Activated CD4-positive, alpha-beta memory T cell treated with anti-CD3 and anti-CD28 coated beads for 36 hours (primary cell): ENCODE measurements around the gene FBXO42. TPM values are rescaled to one million over a fixed set of nuclear protein-coding genes. Genes with fewer than 3 reads are reported as not detected.

Source experiments
- CTCF ChIA-PET: fragments of 350-600 bp; sonication (Branson Sonifier 250); formaldehyde crosslinking; loops from one replicate; lab custom pipeline; 2021; ENCODE audit warnings: antibody characterized with exemption, inconsistent platforms; lab: Charles Lee
- POLR2A ChIA-PET: fragments of 350-600 bp; sonication (Branson Sonifier 250); formaldehyde crosslinking; loops from one replicate; lab custom pipeline; 2021; ENCODE audit warnings: antibody characterized with exemption; lab: Charles Lee
- DNase-seq: peaks from one replicate; pipeline ENCODE4 v3.0.0-alpha.2; 2020
- H3K27ac Mint-ChIP-seq: one replicate; pipeline ENCODE4 v1.8.0; 2021; ENCODE audit warnings: mixed read lengths
- H3K27me3 Mint-ChIP-seq: one replicate; pipeline ENCODE4 v1.8.0; 2021; ENCODE audit warnings: mixed read lengths
- H3K36me3 Mint-ChIP-seq: one replicate; pipeline ENCODE4 v1.8.0; 2021; ENCODE audit warnings: mixed read lengths
- H3K4me1 Mint-ChIP-seq: one replicate; pipeline ENCODE4 v1.8.0; 2021; ENCODE audit warnings: low read depth, mixed read lengths
- H3K4me3 Mint-ChIP-seq: one replicate; pipeline ENCODE4 v1.8.0; 2021; ENCODE audit warnings: mild to moderate bottlenecking, mixed read lengths
- H3K9me3 Mint-ChIP-seq: one replicate; pipeline ENCODE4 v1.8.0; 2021; ENCODE audit warnings: mixed read lengths
- intact Hi-C: fragments of 100-400 bp; cut with micrococcal nuclease; formaldehyde crosslinking; loops from one replicate; pipeline ENCODE4 v1.15.1; 2023
- total RNA-seq, 2 experiments: library from RNA; stranded (reverse); gene quantifications; one replicate each; pipeline ENCODE4 v1.2.3, GENCODE V29; 2021

The FBXO42 gene
- total RNA-seq, 2 experiments from 2014 or later = 12.0 to 13.6 TPM

- Mint-ChIP-seq H3K4me1 (peaks cover 11% of the 10 kb centered on the region), H3K36me3 (no peaks in the 10 kb centered on the region), H3K27me3 (peaks cover 2% of the 10 kb centered on the region), H3K9me3 (no peaks in the 10 kb centered on the region), H3K4me3 (no peak overlapping the region), H3K27ac (no peak overlapping the region)
- ChIA-PET POLR2A (no interaction called here), CTCF (interaction anchor here (1.7 kb wide), 1 partner anchor 32 kb away, joined by 4 read pairs; no protein-coding TSS in a partner anchor)
- DNase-seq = no peak
- intact Hi-C loops = loop anchor here (10.0 kb wide), 1 partner anchor 687 kb away; the partner anchor contains the start of genes CASP9 and DNAJC16
These were observed 140.5 kb downstream of the FBXO42 start for GRCh38 chr1:16211824-16212223.

- DNase-seq = no peak
- intact Hi-C loops = loop anchor here (10.0 kb wide), 1 partner anchor 686 kb away; the partner anchor contains the start of genes CASP9 and DNAJC16
- Mint-ChIP-seq H3K4me3 (no peak overlapping the region), H3K36me3 (no peaks in the 10 kb centered on the region), H3K4me1 (peaks cover 8% of the 10 kb centered on the region), H3K9me3 (no peaks in the 10 kb centered on the region), H3K27ac (no peak overlapping the region), H3K27me3 (no peaks in the 10 kb centered on the region)
- ChIA-PET CTCF (interaction anchor here (1.7 kb wide), 1 partner anchor 34 kb away, joined by 4 read pairs; no protein-coding TSS in a partner anchor), POLR2A (no interaction called here)
These were observed 141.7 kb downstream of the FBXO42 start for GRCh38 chr1:16210581-16210980.

- no peak for DNase-seq
- no peaks in the 10 kb centered on the region for H3K27me3 Mint-ChIP-seq
- H3K9me3 Mint-ChIP-seq = no peaks in the 10 kb centered on the region
- peaks cover 8% of the 10 kb centered on the region for H3K4me1 Mint-ChIP-seq
- intact Hi-C loops = loop anchor here (10.0 kb wide), 1 partner anchor 685 kb away; the partner anchor contains the start of genes CASP9 and DNAJC16
- CTCF ChIA-PET = no interaction called here
- no peak overlapping the region for H3K27ac Mint-ChIP-seq
- POLR2A ChIA-PET = no interaction called here
- H3K36me3 Mint-ChIP-seq = peaks cover 1% of the 10 kb centered on the region
- H3K4me3 Mint-ChIP-seq = no peak overlapping the region
These were observed 142.4 kb downstream of the FBXO42 start for GRCh38 chr1:16209847-16210407.

GRCh38 chr1:16209132-16209846, 143.0 kb downstream of the FBXO42 start:
- H3K27ac Mint-ChIP-seq = no peak overlapping the region
- H3K27me3 Mint-ChIP-seq = no peaks in the 10 kb centered on the region
- ChIA-PET POLR2A (no interaction called here), CTCF (no interaction called here)
- no peaks in the 10 kb centered on the region for H3K9me3 Mint-ChIP-seq
- intact Hi-C loops = no loop called here
- peaks cover 5% of the 10 kb centered on the region for H3K36me3 Mint-ChIP-seq
- peaks cover 12% of the 10 kb centered on the region for H3K4me1 Mint-ChIP-seq
- no peak overlapping the region for H3K4me3 Mint-ChIP-seq
- no peak for DNase-seq

GRCh38 chr1:16208270-16208987, 143.9 kb downstream of the FBXO42 start:
- ChIA-PET POLR2A (interaction anchor here (0.6 kb wide), 1 partner anchor 373 kb away, joined by 3 read pairs; no protein-coding TSS in a partner anchor), CTCF (no interaction called here)
- Mint-ChIP-seq H3K36me3 (peaks cover 5% of the 10 kb centered on the region), H3K9me3 (no peaks in the 10 kb centered on the region), H3K4me1 (peaks cover 12% of the 10 kb centered on the region), H3K27ac (no peak overlapping the region), H3K4me3 (no peak overlapping the region), H3K27me3 (no peaks in the 10 kb centered on the region)
- intact Hi-C loops = no loop called here
- DNase-seq = no peak

GRCh38 chr1:16207318-16208269, 144.7 kb downstream of the FBXO42 start:
- peaks cover 5% of the 10 kb centered on the region for H3K36me3 Mint-ChIP-seq
- H3K27me3 Mint-ChIP-seq = no peaks in the 10 kb centered on the region
- intact Hi-C loops = loop anchor here (1.0 kb wide), 1 partner anchor 30 kb away; the partner anchor contains the start of gene CPLANE2
- ChIA-PET CTCF (interaction anchor here (1.0 to 4.4 kb wide), 4 partner anchors 10 to 156 kb away, joined by 3 to 31 read pairs (median 5); no protein-coding TSS in a partner anchor), POLR2A (interaction anchor here (0.6 to 1.7 kb wide), 6 partner anchors 9 to 372 kb away, joined by 3 to 12 read pairs (median 3); partner anchors contain the start of genes CPLANE2, FAM131C and FBXO42)
- peaks cover 12% of the 10 kb centered on the region for H3K4me1 Mint-ChIP-seq
- peak overlapping the region; percentile 80 for H3K4me3 Mint-ChIP-seq
- peak overlapping the region; percentile 80 for H3K27ac Mint-ChIP-seq
- no peak for DNase-seq
- H3K9me3 Mint-ChIP-seq = no peaks in the 10 kb centered on the region

GRCh38 chr1:16206547-16207317, 145.5 kb downstream of the FBXO42 start:
- ChIA-PET POLR2A (interaction anchor here (0.6 to 1.7 kb wide), 5 partner anchors 10 to 145 kb away, joined by 3 to 12 read pairs (median 3); partner anchors contain the start of genes CPLANE2, FAM131C and FBXO42), CTCF (interaction anchor here (1.0 to 4.4 kb wide), 4 partner anchors 11 to 157 kb away, joined by 3 to 31 read pairs (median 5); no protein-coding TSS in a partner anchor)
- no peaks in the 10 kb centered on the region for H3K27me3 Mint-ChIP-seq
- peak; percentile 96 for DNase-seq
- H3K4me1 Mint-ChIP-seq = peaks cover 12% of the 10 kb centered on the region
- H3K27ac Mint-ChIP-seq = peak overlapping the region; percentile 91
- H3K36me3 Mint-ChIP-seq = peaks cover 5% of the 10 kb centered on the region
- H3K9me3 Mint-ChIP-seq = no peaks in the 10 kb centered on the region
- peak overlapping the region; percentile 80 for H3K4me3 Mint-ChIP-seq
- intact Hi-C loops = loop anchor here (1.0 kb wide), 4 partner anchors 11 to 161 kb away; partner anchors contain the start of genes CPLANE2 and SZRD1

GRCh38 chr1:16205891-16206546, 146.3 kb downstream of the FBXO42 start:
- no peaks in the 10 kb centered on the region for H3K9me3 Mint-ChIP-seq
- CTCF ChIA-PET = interaction anchor here (1.3 to 4.4 kb wide), 3 partner anchors 11 to 157 kb away, joined by 5 to 31 read pairs (median 5); no protein-coding TSS in a partner anchor
- POLR2A ChIA-PET = interaction anchor here (0.6 to 1.7 kb wide), 4 partner anchors 11 to 133 kb away, joined by 3 to 12 read pairs (median 4); partner anchors contain the start of genes CPLANE2 and FAM131C
- DNase-seq = no peak
- peaks cover 12% of the 10 kb centered on the region for H3K4me1 Mint-ChIP-seq
- peak overlapping the region; percentile 80 for H3K4me3 Mint-ChIP-seq
- H3K27me3 Mint-ChIP-seq = no peaks in the 10 kb centered on the region
- H3K27ac Mint-ChIP-seq = peak overlapping the region; percentile 91
- intact Hi-C loops = loop anchor here (1.0 kb wide), 3 partner anchors 11 to 161 kb away; partner anchors contain the start of gene SZRD1
- peaks cover 5% of the 10 kb centered on the region for H3K36me3 Mint-ChIP-seq

GRCh38 chr1:16205334-16205671, 147.0 kb downstream of the FBXO42 start:
- ChIA-PET POLR2A (no interaction called here), CTCF (interaction anchor here (1.2 to 4.4 kb wide), 4 partner anchors 31 to 132 kb away, joined by 4 to 31 read pairs (median 7); partner anchors contain the start of gene FAM131C)
- H3K36me3 Mint-ChIP-seq = peaks cover 5% of the 10 kb centered on the region
- H3K4me1 Mint-ChIP-seq = peaks cover 12% of the 10 kb centered on the region
- H3K9me3 Mint-ChIP-seq = no peaks in the 10 kb centered on the region
- peak overlapping the region; percentile 12 for H3K4me3 Mint-ChIP-seq
- intact Hi-C loops = no loop called here
- H3K27ac Mint-ChIP-seq = no peak overlapping the region
- H3K27me3 Mint-ChIP-seq = no peaks in the 10 kb centered on the region
- no peak for DNase-seq
